ENCODE measurements around the gene RPL31.

DNA sequence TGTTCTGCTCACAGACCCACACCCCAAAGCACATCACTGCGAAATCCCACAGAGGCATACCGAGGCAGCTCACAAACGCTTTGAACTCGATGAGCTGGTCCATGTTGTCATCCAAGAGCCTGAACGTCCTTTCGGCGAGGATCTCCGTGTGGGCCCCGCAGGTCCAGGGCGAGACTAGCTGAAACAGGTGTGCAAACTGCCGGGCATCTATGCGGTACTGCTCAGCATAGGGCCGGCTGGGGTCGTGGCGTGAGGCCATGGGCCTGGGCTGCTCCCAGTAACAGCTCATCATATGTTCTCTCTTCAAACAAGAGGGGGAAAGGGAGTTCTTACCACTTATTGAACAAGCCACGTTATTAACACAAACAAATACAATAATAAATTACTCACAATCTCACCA lies 20.1 kb downstream of the RPL31 start:
- TF ChIP-seq POLR2A (IDR thresholded peaks at IDR 0.05) (no peak), EP300 (IDR thresholded peaks at IDR 0.05) (no peak)
- TF ChIP-seq, protein P1, sequence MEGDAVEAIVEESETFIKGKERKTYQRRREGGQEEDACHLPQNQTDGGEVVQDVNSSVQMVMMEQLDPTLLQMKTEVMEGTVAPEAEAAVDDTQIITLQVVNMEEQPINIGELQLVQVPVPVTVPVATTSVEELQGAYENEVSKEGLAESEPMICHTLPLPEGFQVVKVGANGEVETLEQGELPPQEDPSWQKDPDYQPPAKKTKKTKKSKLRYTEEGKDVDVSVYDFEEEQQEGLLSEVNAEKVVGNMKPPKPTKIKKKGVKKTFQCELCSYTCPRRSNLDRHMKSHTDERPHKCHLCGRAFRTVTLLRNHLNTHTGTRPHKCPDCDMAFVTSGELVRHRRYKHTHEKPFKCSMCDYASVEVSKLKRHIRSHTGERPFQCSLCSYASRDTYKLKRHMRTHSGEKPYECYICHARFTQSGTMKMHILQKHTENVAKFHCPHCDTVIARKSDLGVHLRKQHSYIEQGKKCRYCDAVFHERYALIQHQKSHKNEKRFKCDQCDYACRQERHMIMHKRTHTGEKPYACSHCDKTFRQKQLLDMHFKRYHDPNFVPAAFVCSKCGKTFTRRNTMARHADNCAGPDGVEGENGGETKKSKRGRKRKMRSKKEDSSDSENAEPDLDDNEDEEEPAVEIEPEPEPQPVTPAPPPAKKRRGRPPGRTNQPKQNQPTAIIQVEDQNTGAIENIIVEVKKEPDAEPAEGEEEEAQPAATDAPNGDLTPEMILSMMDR (IDR thresholded peaks at IDR 0.05): no peak
